K562 (cell line): Measurements from ENCODE around the gene GPR179. TPM values are rescaled to one million over a fixed set of nuclear protein-coding genes. Genes with fewer than 3 reads are reported as not detected.
A peak's percentile ranks its signal among the peaks of the same experiment; 100 is the strongest.
"Not testable (repeated sequence)": the region's sequence is repeated elsewhere in the genome, so short reads cannot be mapped to it uniquely, and the experiment has no call there.

Experiments used
- ADNP ChIP-seq: fragments of 200-800 bp; sonication (Bioruptor generic); IDR thresholded peaks from 2 replicates; pipeline ENCODE4 v1.6.1; 2016; ENCODE audit warnings: missing genetic modification characterization, missing compliant biosample characterization
- C11orf30 ChIP-seq: fragments of 450-650 bp; IDR thresholded peaks from 2 replicates; pipeline ENCODE4 v1.6.1; 2016; ENCODE audit warnings: low read depth, mild to moderate bottlenecking
- CCNT2 ChIP-seq: IDR thresholded peaks from 2 replicates; pipeline ENCODE4 v1.6.1; 2011; ENCODE audit warnings: borderline replicate concordance, low read depth, mild to moderate bottlenecking, moderate library complexity, mixed read lengths, low read length; ENCODE audit not compliant: insufficient read length; ENCODE audit errors: extremely low read depth
- CHD2 ChIP-seq: IDR thresholded peaks from 2 replicates; pipeline ENCODE4 v1.6.1; 2011; ENCODE audit warnings: low read depth, low read length
- EP400 ChIP-seq: fragments of 450-650 bp; IDR thresholded peaks from 2 replicates; pipeline ENCODE4 v1.6.1; 2017; ENCODE audit warnings: antibody characterized with exemption, mild to moderate bottlenecking, moderate library complexity
- ESRRA ChIP-seq: fragments of 450-650 bp; IDR thresholded peaks from 2 replicates; pipeline ENCODE4 v1.6.1; 2014; ENCODE audit warnings: low read depth, mild to moderate bottlenecking, moderate library complexity, borderline replicate concordance
- JUN ChIP-seq, 2 experiments: sonication (generic) in 1 of 2; formaldehyde crosslinking in 1 of 2; IDR thresholded peaks; 2 replicates each; pipeline versions ENCODE4 v1.6.1 to v1.8.0; 2012 to 2022; ENCODE audit warnings: borderline replicate concordance in 2 of 2, mild to moderate bottlenecking in 2 of 2, improper control_type of control experiment in 1 of 2, low read depth in 1 of 2, low read length in 1 of 2, missing genetic modification reagents in 1 of 2
- MEIS2 ChIP-seq: fragments of 450-650 bp; IDR thresholded peaks from 2 replicates; pipeline ENCODE4 v1.6.1; 2014; ENCODE audit warnings: mild to moderate bottlenecking; ENCODE audit not compliant: partially characterized antibody
- MNT ChIP-seq, 2 experiments: fragments of 450-650 bp; conservative IDR thresholded peaks; 2 replicates each; pipeline ENCODE4 v1.6.1; 2017; ENCODE audit warnings: mild to moderate bottlenecking in 2 of 2, moderate library complexity in 2 of 2
- PHF20 ChIP-seq: fragments of 450-650 bp; IDR thresholded peaks from 2 replicates; pipeline ENCODE4 v1.6.1; 2018; ENCODE audit not compliant: partially characterized antibody
- POLR2G ChIP-seq: fragments of 200-400 bp; formaldehyde crosslinking; IDR thresholded peaks from 2 replicates; pipeline ENCODE4 v1.6.1; 2017; ENCODE audit warnings: low read depth, mild to moderate bottlenecking, antibody characterized with exemption, low read length, moderate library complexity
- POLR2H ChIP-seq: IDR thresholded peaks from 2 replicates; pipeline ENCODE4 v1.6.1; 2016; ENCODE audit warnings: missing genetic modification characterization, low read depth, mild to moderate bottlenecking, control low read depth, missing compliant biosample characterization, moderate library complexity
- SIN3B ChIP-seq: fragments of 450-650 bp; IDR thresholded peaks from 2 replicates; pipeline ENCODE4 v1.6.1; 2017; ENCODE audit warnings: low read depth, mild to moderate bottlenecking, moderate library complexity
- SOX6 ChIP-seq: fragments of 450-650 bp; IDR thresholded peaks from 2 replicates; pipeline ENCODE4 v1.6.1; 2014; ENCODE audit warnings: mild to moderate bottlenecking
- TAF1 ChIP-seq: IDR thresholded peaks from 2 replicates; pipeline ENCODE4 v1.6.1; 2011; ENCODE audit warnings: mild to moderate bottlenecking, low read length, moderate library complexity; ENCODE audit not compliant: insufficient read depth, control insufficient read depth, severe bottlenecking; ENCODE audit errors: extremely low read depth
- TAF7 ChIP-seq: fragments of 450-650 bp; IDR thresholded peaks from 2 replicates; pipeline ENCODE4 v1.6.1; 2016; ENCODE audit warnings: missing genetic modification characterization, missing compliant biosample characterization
- USF1 ChIP-seq: sonication (generic); formaldehyde crosslinking; IDR thresholded peaks from 2 replicates; pipeline ENCODE4 v1.9.0; 2022; ENCODE audit warnings: mild to moderate bottlenecking, missing genetic modification reagents
- VEZF1 ChIP-seq: fragments of 200-800 bp; sonication (Bioruptor generic); IDR thresholded peaks from 2 replicates; pipeline ENCODE4 v1.6.1; 2017; ENCODE audit warnings: missing genetic modification characterization, missing compliant biosample characterization
- ZBTB2 ChIP-seq: fragments of 450-650 bp; IDR thresholded peaks from 2 replicates; pipeline ENCODE4 v1.6.1; 2016; ENCODE audit warnings: antibody characterized with exemption
- ZNF395 ChIP-seq: fragments of 200-800 bp; sonication (Bioruptor generic); IDR thresholded peaks from 2 replicates; pipeline ENCODE4 v1.6.1; 2017; ENCODE audit warnings: missing genetic modification characterization, missing compliant biosample characterization
- polyA plus RNA-seq, 8 experiments: library from polyadenylated mRNA; depleted of rRNA in 4 of 8; stranded (reverse) in 5 of 8; unstranded in 3 of 8; fragments of >200 nt; fragmentation: Nextera tagmentation in 2 of 8; fragmentation: Illumina TruSeq in 1 of 8; extraction: Ambion mirVana in 2 of 8; extraction: Trizol in 1 of 8; gene quantifications; 2 replicates each; pipeline versions ENCODE4 v1.2.1 to v1.2.3, GENCODE V29; 2011 to 2014; ENCODE audit warnings: inconsistent platforms in 1 of 8, missing spikeins in 1 of 8
- total RNA-seq, 7 experiments: library from RNA; depleted of rRNA in 6 of 7; stranded (reverse); fragments of >200 nt in 6 of 7; fragmentation: Illumina TruSeq in 2 of 7; extraction: Trizol in 2 of 7; gene quantifications; 2 replicates each; pipeline versions ENCODE4 v1.2.1 to v1.2.3, GENCODE V29; 2011 to 2021; ENCODE audit warnings: low replicate concordance in 1 of 7

GPR179 gene
- total and polyA plus RNA-seq, 9 of the 15 experiments (the other 6 are each of a cell fraction or from before 2014, with no cell fraction given) = not detected

GRCh38 chr17:38296834-38297517 is 46.8 kb downstream of the GPR179 start, which contains the start of gene MRPL45 (continued):
- peak; percentile 97 for TF ChIP-seq ZBTB2
- 0 out of 2 replicates have a peak, but pooled peaks have one; percentile 18 for TF ChIP-seq ADNP
- TF ChIP-seq MEIS2 = peak; percentile 90
- TF ChIP-seq JUN (IDR thresholded peaks at IDR 0.05; ENCODE audit: borderline replicate concordance, low read depth, low read length) = peak; percentile 17; the same call in 1 of the 2 replicates
- not testable (repeated sequence) for TF ChIP-seq JUN (CRISPR knock-in tag; IDR thresholded peaks at IDR 0.05; ENCODE audit: borderline replicate concordance)
- peak; percentile 93 for TF ChIP-seq SIN3B
- TF ChIP-seq USF1 = peak; percentile 87
- peak; percentile 76 for TF ChIP-seq POLR2G
- TF ChIP-seq TAF7 (tag) = 0 out of 2 replicates have a peak, but pooled peaks have one; percentile 25
- TF ChIP-seq ESRRA = 0 out of 2 replicates have a peak, but pooled peaks have one; percentile 14
- peak; percentile 49 for TF ChIP-seq POLR2H (tag)
- TF ChIP-seq EP400 = peak; percentile 81
- TF ChIP-seq MNT (conservative IDR thresholded peaks at IDR 0.05) = peak; percentile 92 to 95
- peak; percentile 77 for TF ChIP-seq TAF1
- TF ChIP-seq SOX6 = 0 out of 2 replicates have a peak, but pooled peaks have one; percentile 8
- peak; percentile 49 for TF ChIP-seq CHD2
- TF ChIP-seq VEZF1 (CRISPR knock-in tag) = peak; percentile 65
- TF ChIP-seq CCNT2 = peak; percentile 37
- TF ChIP-seq C11orf30 = peak; percentile 89
- TF ChIP-seq ZNF395 (CRISPR knock-in tag) = peak; percentile 46; the same call in 1 of the 2 replicates
- peak; percentile 97 for TF ChIP-seq PHF20
